ENCODE data around the gene OBSCN. TPM values are rescaled to one million over a fixed set of nuclear protein-coding genes. Genes with fewer than 3 reads are reported as not detected.

The OBSCN gene
- total RNA-seq, 2 experiments from 2014 or later = 29.5 to 45.2 TPM

GRCh38 chr1:228210076-228210651, 2.3 kb downstream of the OBSCN start:
- CTCF ChIA-PET (ENCODE audit: unreplicated experiment) = no interaction called here
- TF ChIP-seq EZH2phosphoT487 (IDR thresholded peaks at IDR 0.05; ENCODE audit: borderline replicate concordance, low read depth, low read length) = no peak
- TF ChIP-seq, protein P1, sequence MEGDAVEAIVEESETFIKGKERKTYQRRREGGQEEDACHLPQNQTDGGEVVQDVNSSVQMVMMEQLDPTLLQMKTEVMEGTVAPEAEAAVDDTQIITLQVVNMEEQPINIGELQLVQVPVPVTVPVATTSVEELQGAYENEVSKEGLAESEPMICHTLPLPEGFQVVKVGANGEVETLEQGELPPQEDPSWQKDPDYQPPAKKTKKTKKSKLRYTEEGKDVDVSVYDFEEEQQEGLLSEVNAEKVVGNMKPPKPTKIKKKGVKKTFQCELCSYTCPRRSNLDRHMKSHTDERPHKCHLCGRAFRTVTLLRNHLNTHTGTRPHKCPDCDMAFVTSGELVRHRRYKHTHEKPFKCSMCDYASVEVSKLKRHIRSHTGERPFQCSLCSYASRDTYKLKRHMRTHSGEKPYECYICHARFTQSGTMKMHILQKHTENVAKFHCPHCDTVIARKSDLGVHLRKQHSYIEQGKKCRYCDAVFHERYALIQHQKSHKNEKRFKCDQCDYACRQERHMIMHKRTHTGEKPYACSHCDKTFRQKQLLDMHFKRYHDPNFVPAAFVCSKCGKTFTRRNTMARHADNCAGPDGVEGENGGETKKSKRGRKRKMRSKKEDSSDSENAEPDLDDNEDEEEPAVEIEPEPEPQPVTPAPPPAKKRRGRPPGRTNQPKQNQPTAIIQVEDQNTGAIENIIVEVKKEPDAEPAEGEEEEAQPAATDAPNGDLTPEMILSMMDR (conservative IDR thresholded peaks at IDR 0.05; ENCODE audit: low read length) = no peak
- no TSS peak for BruUV-seq (replicated peaks)
- no peak overlapping the region for H2AFZ ChIP-seq (ENCODE audit: low read length)
- H3K36me3 ChIP-seq (ENCODE audit: insufficient read depth, low read length) = no peaks in the 10 kb centered on the region
- no peaks in the 10 kb centered on the region for H3K79me2 ChIP-seq (ENCODE audit: insufficient read depth, low read depth, low read length)
- no peak for DNase-seq (ENCODE audit: low spot score)
- no peaks in the 10 kb centered on the region for H3K9me2 ChIP-seq (ENCODE audit: insufficient read depth, low read length)
- H3K9me3 ChIP-seq (ENCODE audit: low read length) = no peaks in the 10 kb centered on the region
- no peak overlapping the region for H3K4me3 ChIP-seq (ENCODE audit: low read depth, low read length, poor library complexity, severe bottlenecking)
- intact Hi-C loops (cut with micrococcal nuclease; ENCODE audit: unreplicated experiment) = loop anchor here (5.0 kb wide), 1 partner anchor 307 kb away; no protein-coding TSS in a partner anchor
- no peaks in the 10 kb centered on the region for H4K20me1 ChIP-seq (ENCODE audit: insufficient read depth, low read length)
- POLR2A ChIA-PET = interaction anchor here (0.6 kb wide), 1 partner anchor 60 kb away, joined by 4 read pairs; no protein-coding TSS in a partner anchor
- H3K4me2 ChIP-seq (ENCODE audit: low read length) = no peak overlapping the region
- peaks cover 4% of the 10 kb centered on the region for H3K4me1 ChIP-seq (ENCODE audit: insufficient read depth, low read length, poor library complexity, severe bottlenecking)
- no peak overlapping the region for H3K27ac ChIP-seq (ENCODE audit: low read depth, low read length, poor library complexity, severe bottlenecking)

- Histone ChIP-seq H3K79me2 (ENCODE audit: insufficient read depth, low read depth, low read length) (no peaks in the 10 kb centered on the region), H3K9me3 (ENCODE audit: low read length) (no peaks in the 10 kb centered on the region), H2AFZ (ENCODE audit: low read length) (no peak overlapping the region), H3K4me1 (ENCODE audit: insufficient read depth, low read length, poor library complexity, severe bottlenecking) (peaks cover 4% of the 10 kb centered on the region), H3K9me2 (ENCODE audit: insufficient read depth, low read length) (no peaks in the 10 kb centered on the region), H3K4me2 (ENCODE audit: low read length) (no peak overlapping the region), H3K4me3 (ENCODE audit: low read depth, low read length, poor library complexity, severe bottlenecking) (no peak overlapping the region), H3K36me3 (ENCODE audit: insufficient read depth, low read length) (no peaks in the 10 kb centered on the region), H4K20me1 (ENCODE audit: insufficient read depth, low read length) (no peaks in the 10 kb centered on the region), H3K27ac (ENCODE audit: low read depth, low read length, poor library complexity, severe bottlenecking) (no peak overlapping the region)
- no peak for TF ChIP-seq EZH2phosphoT487 (IDR thresholded peaks at IDR 0.05; ENCODE audit: borderline replicate concordance, low read depth, low read length)
- TF ChIP-seq, protein P1 (conservative IDR thresholded peaks at IDR 0.05; ENCODE audit: low read length) = no peak
- ChIA-PET CTCF (ENCODE audit: unreplicated experiment) (no interaction called here), POLR2A (no interaction called here)
- no TSS peak for BruUV-seq (replicated peaks)
- no peak for DNase-seq (ENCODE audit: low spot score)
- intact Hi-C loops (cut with micrococcal nuclease; ENCODE audit: unreplicated experiment) = loop anchor here (5.0 kb wide), 1 partner anchor 306 kb away; no protein-coding TSS in a partner anchor
Observed at GRCh38 chr1:228210712-228211530, 3.1 kb downstream of the OBSCN start.

All from OCI-LY7 (cell line).